Keratinocyte (primary cell): ENCODE results near the gene SMPD3.

Experiments used
- CTCF ChIP-seq, 3 experiments: IDR thresholded peaks in 1 of 3; conservative IDR thresholded peaks in 1 of 3; optimal IDR thresholded peaks in 1 of 3; 2 replicates in 2 of 3; 3 replicates in 1 of 3; pipeline versions ENCODE3 to v1.5.1; 2011; ENCODE audit warnings: low read length in 3 of 3, mild to moderate bottlenecking in 3 of 3, moderate library complexity in 2 of 3, control low read depth in 1 of 3, inconsistent platforms in 1 of 3; ENCODE audit not compliant: insufficient read depth in 2 of 3; ENCODE audit errors: extremely low read depth in 1 of 3
- EZH2 ChIP-seq: IDR thresholded peaks from one replicate; pipeline ENCODE4 v1.6.1; 2012; ENCODE audit warnings: inconsistent platforms, mild to moderate bottlenecking, low read length, moderate library complexity

- TF ChIP-seq CTCF (optimal IDR thresholded peaks at IDR 0.05 in 1 of 3, IDR thresholded peaks at IDR 0.05 in 1 of 3, conservative IDR thresholded peaks at IDR 0.05 in 1 of 3; ENCODE audit: extremely low read depth in 1 of 3, insufficient read depth in 2 of 3, low read length in 3 of 3), result no peak
- TF ChIP-seq EZH2, result no peak
Measured at GRCh38 chr16:68469796-68470460, 21.6 kb upstream of the SMPD3 start.
